Endothelial cell of umbilical vein (primary cell): ENCODE results near the gene TSR3. TPM values are rescaled to one million over a fixed set of nuclear protein-coding genes. Genes with fewer than 3 reads are reported as not detected.

Experiments used
- BruUV-seq: library from RNA; stranded (reverse); fragments of 400-500 nt; replicated peaks from 2 replicates; lab custom pipeline; 2021; lab: Mats Ljungman, UMichigan
- CTCF ChIA-PET: fragments of 300-600, 350-600 bp; sonication (Branson Sonifier 250); formaldehyde crosslinking; loops from one replicate; lab custom pipeline; 2021; ENCODE audit warnings: antibody characterized with exemption, inconsistent platforms; lab: Charles Lee
- POLR2A ChIA-PET: fragments of 300-600, 350-600 bp; sonication (Branson Sonifier 250); formaldehyde crosslinking; loops from one replicate; lab custom pipeline; 2021; ENCODE audit warnings: antibody characterized with exemption, inconsistent platforms; lab: Charles Lee
- DNase-seq: peaks from one replicate; pipeline ENCODE4 v3.0.0-alpha.2; 2011; ENCODE audit warnings: low read depth, low spot score
- FAIRE-seq: peaks from 2 replicates; lab custom pipeline; 2011; peaks lifted over from hg19 to GRCh38; lab: Jason Lieb, UNC
- H2AFZ ChIP-seq: 2 replicates; pipeline ENCODE4 v1.6.0; 2012; ENCODE audit warnings: low read depth, low read length, control low read depth, inconsistent platforms
- H3K27ac ChIP-seq: 2 replicates; pipeline ENCODE4 v1.5.1; 2011; ENCODE audit warnings: low read depth, mild to moderate bottlenecking, control low read depth, low read length, moderate library complexity; ENCODE audit not compliant: insufficient read depth
- H3K27me3 ChIP-seq, 2 experiments: 2 replicates each; pipeline versions ENCODE4 v1.6.0 to v1.6.1; 2011; ENCODE audit warnings: low read length in 2 of 2, mixed read lengths in 1 of 2; ENCODE audit not compliant: control insufficient read depth in 2 of 2, insufficient read depth in 2 of 2
- H3K36me3 ChIP-seq, 2 experiments: 2 replicates in 1 of 2; 3 replicates in 1 of 2; pipeline ENCODE4 v1.5.1; 2011; ENCODE audit warnings: low read length in 2 of 2, mild to moderate bottlenecking in 1 of 2, moderate library complexity in 1 of 2; ENCODE audit not compliant: control insufficient read depth in 2 of 2, insufficient read depth in 2 of 2; ENCODE audit errors: extremely low read depth in 1 of 2
- H3K4me1 ChIP-seq: 3 replicates; pipeline ENCODE4 v1.5.1; 2011; ENCODE audit warnings: mild to moderate bottlenecking, low read length; ENCODE audit not compliant: control insufficient read depth, insufficient read depth; ENCODE audit errors: extremely low read depth
- H3K4me2 ChIP-seq: 2 replicates; pipeline ENCODE4 v1.6.1; 2011; ENCODE audit warnings: low read length, control low read depth, mixed read lengths; ENCODE audit not compliant: insufficient read depth
- H3K4me3 ChIP-seq, 3 experiments: fragments of 200-600 bp in 1 of 3; sonication (generic), shearing (Covaris generic) in 1 of 3; replicated peaks in 1 of 3; 2 replicates each; pipeline ENCODE4 v1.5.1; 2011 to 2016; ENCODE audit warnings: control low read depth in 3 of 3, low read length in 3 of 3, mild to moderate bottlenecking in 2 of 3, inconsistent platforms in 1 of 3, low read depth in 1 of 3, moderate library complexity in 1 of 3; ENCODE audit not compliant: insufficient read depth in 1 of 3
- H3K79me2 ChIP-seq: 2 replicates; pipeline ENCODE4 v1.6.0; 2012; ENCODE audit warnings: low read length, inconsistent platforms; ENCODE audit not compliant: control insufficient read depth, insufficient read depth
- H3K9ac ChIP-seq: replicated peaks from 2 replicates; pipeline ENCODE3; 2011; ENCODE audit warnings: low read length, control low read depth; ENCODE audit not compliant: insufficient read depth; ENCODE audit errors: extremely low read depth
- H3K9me1 ChIP-seq: replicated peaks from 3 replicates; pipeline ENCODE4 v1.6.0; 2011; ENCODE audit warnings: mild to moderate bottlenecking, low read length; ENCODE audit not compliant: control insufficient read depth, insufficient read depth; ENCODE audit errors: extremely low read depth
- H3K9me3 ChIP-seq: replicated peaks from 2 replicates; pipeline ENCODE4 v1.5.1; 2012; ENCODE audit warnings: low read length, inconsistent platforms; ENCODE audit not compliant: control insufficient read depth, insufficient read depth
- H4K20me1 ChIP-seq: replicated peaks from 2 replicates; pipeline ENCODE3; 2011; ENCODE audit warnings: mild to moderate bottlenecking, low read length; ENCODE audit not compliant: control insufficient read depth, insufficient read depth; ENCODE audit errors: extremely low read depth
- EZH2 ChIP-seq: IDR thresholded peaks from 2 replicates; pipeline ENCODE4 v1.6.1; 2012; ENCODE audit warnings: borderline replicate concordance, low read depth, mild to moderate bottlenecking, moderate library complexity, low read length, inconsistent platforms; ENCODE audit not compliant: severe bottlenecking
- FOS ChIP-seq: IDR thresholded peaks from 2 replicates; pipeline ENCODE4 v1.6.1; 2011; ENCODE audit warnings: mild to moderate bottlenecking, low read length, moderate library complexity, borderline replicate concordance; ENCODE audit not compliant: insufficient read depth
- GATA2 ChIP-seq: IDR thresholded peaks from 2 replicates; pipeline ENCODE4 v1.7.0; 2011; ENCODE audit warnings: low read depth, mild to moderate bottlenecking, moderate library complexity, mixed read lengths, low read length; ENCODE audit not compliant: insufficient read length, insufficient read depth
- JUN ChIP-seq: IDR thresholded peaks from 2 replicates; pipeline ENCODE4 v1.6.1; 2011; ENCODE audit warnings: borderline replicate concordance, low read depth; ENCODE audit not compliant: insufficient read length, insufficient read depth
- MYC ChIP-seq: IDR thresholded peaks from one replicate; pipeline ENCODE4 v1.6.1; 2011; ENCODE audit warnings: mild to moderate bottlenecking, low read depth, low read length
- POLR2A ChIP-seq: IDR thresholded peaks from 2 replicates; pipeline ENCODE4 v1.6.1; 2012; ENCODE audit warnings: low read depth, mild to moderate bottlenecking, control low read depth, low read length
- POLR2AphosphoS5 ChIP-seq: IDR thresholded peaks from 2 replicates; pipeline ENCODE4 v1.6.1; 2012; ENCODE audit warnings: low read depth, mild to moderate bottlenecking, control low read depth, low read length, moderate library complexity; ENCODE audit not compliant: insufficient read depth
- dilution Hi-C: fragments of 300-500 bp; cut with MboI; formaldehyde crosslinking; loops from one replicate; pipeline ENCODE4 v1.15.0; 2019; ENCODE audit warnings: low sequenced_read_pairs; ENCODE audit not compliant: extremely low pct_ligation_motif_present
- intact Hi-C: fragments of 100-400 bp; cut with micrococcal nuclease; formaldehyde crosslinking; loops from one replicate; pipeline ENCODE4 v1.10.0; 2022
- polyA plus RNA-seq, 4 experiments: library from polyadenylated mRNA; depleted of rRNA in 3 of 4; stranded (reverse) in 3 of 4; unstranded in 1 of 4; fragments of >200 nt; gene quantifications; 2 replicates each; pipeline versions ENCODE4 v1.2.1 to v1.2.3, GENCODE V29; 2011 to 2012; ENCODE audit warnings: missing spikeins in 1 of 4
- total RNA-seq: library from RNA; stranded (reverse); gene quantifications from 2 replicates; pipeline ENCODE4 v1.2.3, GENCODE V29; 2021
- TF ChIP-seq, protein P1 (sequence below), 2 donors: IDR thresholded peaks; 1 replicate in 1 of 2; 2 replicates in 1 of 2; pipeline ENCODE4 v1.5.1; 2011; ENCODE audit warnings: low read length in 2 of 2, mild to moderate bottlenecking in 2 of 2, moderate library complexity in 2 of 2, control low read depth in 1 of 2, inconsistent platforms in 1 of 2, low read depth in 1 of 2; ENCODE audit not compliant: insufficient read depth in 1 of 2; ENCODE audit errors: extremely low read depth in 1 of 2
- TF ChIP-seq, protein P2 (sequence below): IDR thresholded peaks from 2 replicates; pipeline ENCODE4 v1.6.1; 2011; ENCODE audit not compliant: insufficient read depth, insufficient read length

TSR3 gene
- total and polyA plus RNA-seq, 2 donors (not counting 3 experiments of a cell fraction or from before 2014, with no cell fraction given), result 65.4 to 82.7 TPM

DNA sequence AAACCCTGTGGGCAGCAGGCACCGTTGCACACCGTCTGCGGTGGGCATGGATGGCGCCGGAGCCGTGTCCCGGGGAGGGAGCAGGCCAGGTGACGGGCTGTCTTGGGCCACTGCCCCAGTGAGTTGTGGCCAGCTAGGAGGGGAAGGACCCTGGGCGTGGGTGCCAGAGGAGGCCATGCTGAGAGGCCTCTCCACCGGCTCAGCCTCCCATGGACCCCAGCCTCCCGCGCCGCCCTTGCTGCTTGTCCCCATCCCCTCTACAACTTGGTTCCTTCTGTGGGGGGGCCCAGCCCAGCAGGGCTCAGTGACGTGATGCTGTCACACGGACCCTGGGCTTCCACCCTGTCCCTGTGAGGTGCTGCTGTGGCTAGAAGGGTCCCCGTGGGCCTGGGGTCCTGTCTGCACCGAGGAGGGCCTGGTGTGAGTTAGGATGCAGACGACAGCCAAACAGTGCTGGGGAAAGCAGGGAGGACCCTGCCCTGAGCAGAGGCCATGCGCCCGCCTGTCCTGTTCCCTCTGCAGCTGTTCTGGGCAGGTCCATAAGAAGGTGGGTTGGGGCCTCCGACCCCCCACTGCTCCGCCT is 30.9 kb downstream of the TSR3 start:
- BruUV-seq, result no TSS peak
- no peak overlapping the region for H3K4me3 ChIP-seq
- no peak overlapping the region for H3K4me2 ChIP-seq
- peaks cover 23% of the 10 kb centered on the region for H3K79me2 ChIP-seq
- dilution Hi-C loops, result no loop called here
- no peaks in the 10 kb centered on the region for H3K9me1 ChIP-seq
- peaks cover 20 to 68% of the 10 kb centered on the region in 2 experiments for H3K36me3 ChIP-seq
- no peak overlapping the region for H3K27ac ChIP-seq
- no peak overlapping the region for H3K9ac ChIP-seq
- DNase-seq (no peak), FAIRE-seq (no peak)
- ChIA-PET CTCF (no interaction called here), POLR2A (no interaction called here)
- intact Hi-C loops, result no loop called here
- TF ChIP-seq POLR2A (no peak), MYC (no peak), POLR2AphosphoS5 (no peak), EZH2 (no peak), FOS (no peak), GATA2 (no peak), JUN (no peak)
- TF ChIP-seq, protein P1, sequence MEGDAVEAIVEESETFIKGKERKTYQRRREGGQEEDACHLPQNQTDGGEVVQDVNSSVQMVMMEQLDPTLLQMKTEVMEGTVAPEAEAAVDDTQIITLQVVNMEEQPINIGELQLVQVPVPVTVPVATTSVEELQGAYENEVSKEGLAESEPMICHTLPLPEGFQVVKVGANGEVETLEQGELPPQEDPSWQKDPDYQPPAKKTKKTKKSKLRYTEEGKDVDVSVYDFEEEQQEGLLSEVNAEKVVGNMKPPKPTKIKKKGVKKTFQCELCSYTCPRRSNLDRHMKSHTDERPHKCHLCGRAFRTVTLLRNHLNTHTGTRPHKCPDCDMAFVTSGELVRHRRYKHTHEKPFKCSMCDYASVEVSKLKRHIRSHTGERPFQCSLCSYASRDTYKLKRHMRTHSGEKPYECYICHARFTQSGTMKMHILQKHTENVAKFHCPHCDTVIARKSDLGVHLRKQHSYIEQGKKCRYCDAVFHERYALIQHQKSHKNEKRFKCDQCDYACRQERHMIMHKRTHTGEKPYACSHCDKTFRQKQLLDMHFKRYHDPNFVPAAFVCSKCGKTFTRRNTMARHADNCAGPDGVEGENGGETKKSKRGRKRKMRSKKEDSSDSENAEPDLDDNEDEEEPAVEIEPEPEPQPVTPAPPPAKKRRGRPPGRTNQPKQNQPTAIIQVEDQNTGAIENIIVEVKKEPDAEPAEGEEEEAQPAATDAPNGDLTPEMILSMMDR (IDR thresholded peaks at IDR 0.05; ENCODE audit: extremely low read depth in 1 of 2, insufficient read depth in 1 of 2, low read depth in 1 of 2, low read length in 2 of 2), result no peak
- TF ChIP-seq, protein P2, sequence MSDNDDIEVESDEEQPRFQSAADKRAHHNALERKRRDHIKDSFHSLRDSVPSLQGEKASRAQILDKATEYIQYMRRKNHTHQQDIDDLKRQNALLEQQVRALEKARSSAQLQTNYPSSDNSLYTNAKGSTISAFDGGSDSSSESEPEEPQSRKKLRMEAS, result no peak
- H3K4me1 ChIP-seq, result no peaks in the 10 kb centered on the region
- no peaks in the 10 kb centered on the region for H3K9me3 ChIP-seq
- no peaks in the 10 kb centered on the region for H3K27me3 ChIP-seq
- no peak overlapping the region for H2AFZ ChIP-seq
- no peaks in the 10 kb centered on the region for H4K20me1 ChIP-seq
